MM.1S (cell line): ENCODE measurements around the gene KSR1.
A peak's percentile ranks its signal among the peaks of the same experiment; 100 is the strongest.

Experiments
- EZH2 ChIP-seq: fragments of 300-600 bp; sonication (generic); optimal IDR thresholded peaks from 2 replicates; pipeline ENCODE3; 2017; ENCODE audit warnings: low read depth, mild to moderate bottlenecking, antibody characterized with exemption, low read length, mixed read lengths
- TF ChIP-seq, protein P1 (sequence below): fragments of 300-600 bp; sonication (generic); IDR thresholded peaks from 2 replicates; pipeline ENCODE4 v1.5.1; 2016; ENCODE audit warnings: antibody characterized with exemption, low read length, mixed read lengths

DNA sequence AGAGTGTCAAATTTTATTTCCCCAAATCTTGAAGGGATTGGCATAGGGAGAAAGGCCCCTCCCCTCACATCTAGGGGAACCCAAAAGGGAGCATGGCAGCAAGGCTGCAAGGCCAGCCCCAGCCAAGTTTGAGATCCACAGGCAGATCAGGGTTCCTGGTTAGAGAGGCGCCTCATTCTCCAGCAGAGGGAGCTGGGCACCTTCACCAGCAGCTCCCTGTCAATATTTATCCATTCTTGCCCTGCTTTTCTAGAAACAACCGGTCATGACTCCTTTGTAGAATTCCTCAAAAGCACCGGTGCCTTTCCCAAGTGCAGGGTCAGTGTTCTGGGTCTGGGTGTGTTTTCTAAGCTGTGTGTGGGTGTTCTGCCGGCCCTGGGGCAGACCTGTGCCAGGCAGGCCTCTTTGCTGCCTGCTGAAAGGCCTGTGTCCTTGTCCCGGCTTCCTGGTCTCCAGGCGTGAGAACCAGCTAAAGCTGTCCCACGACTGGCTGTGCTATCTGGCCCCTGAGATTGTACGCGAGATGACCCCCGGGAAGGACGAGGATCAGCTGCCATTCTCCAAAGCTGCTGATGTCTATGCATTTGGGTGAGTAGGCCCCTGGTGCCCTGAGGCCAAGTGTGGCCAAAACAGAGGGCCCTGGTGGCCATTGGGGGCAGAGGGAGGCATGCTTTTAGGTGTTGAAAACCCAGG lies 153.5 kb downstream of the KSR1 start:
- TF ChIP-seq, protein P1, sequence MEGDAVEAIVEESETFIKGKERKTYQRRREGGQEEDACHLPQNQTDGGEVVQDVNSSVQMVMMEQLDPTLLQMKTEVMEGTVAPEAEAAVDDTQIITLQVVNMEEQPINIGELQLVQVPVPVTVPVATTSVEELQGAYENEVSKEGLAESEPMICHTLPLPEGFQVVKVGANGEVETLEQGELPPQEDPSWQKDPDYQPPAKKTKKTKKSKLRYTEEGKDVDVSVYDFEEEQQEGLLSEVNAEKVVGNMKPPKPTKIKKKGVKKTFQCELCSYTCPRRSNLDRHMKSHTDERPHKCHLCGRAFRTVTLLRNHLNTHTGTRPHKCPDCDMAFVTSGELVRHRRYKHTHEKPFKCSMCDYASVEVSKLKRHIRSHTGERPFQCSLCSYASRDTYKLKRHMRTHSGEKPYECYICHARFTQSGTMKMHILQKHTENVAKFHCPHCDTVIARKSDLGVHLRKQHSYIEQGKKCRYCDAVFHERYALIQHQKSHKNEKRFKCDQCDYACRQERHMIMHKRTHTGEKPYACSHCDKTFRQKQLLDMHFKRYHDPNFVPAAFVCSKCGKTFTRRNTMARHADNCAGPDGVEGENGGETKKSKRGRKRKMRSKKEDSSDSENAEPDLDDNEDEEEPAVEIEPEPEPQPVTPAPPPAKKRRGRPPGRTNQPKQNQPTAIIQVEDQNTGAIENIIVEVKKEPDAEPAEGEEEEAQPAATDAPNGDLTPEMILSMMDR = peak; percentile 46
- TF ChIP-seq EZH2 = no peak
